RWPE1 (cell line): Measurements from ENCODE around the gene RUNX1.

Experiments used
- CTCF ChIA-PET: fragments of 350-600 bp; sonication (Branson Sonifier 250); formaldehyde crosslinking; extraction: SDS; loops from one replicate; lab custom pipeline; 2021; lab: Yijun Ruan, JAX
- POLR2A ChIA-PET: fragments of 400-600 bp; formaldehyde crosslinking; extraction: SDS; loops from one replicate; lab custom pipeline; 2020; ENCODE audit warnings: antibody characterized with exemption; ENCODE audit not compliant: low non-redundant PET; lab: Yijun Ruan, JAX
- DNase-seq: peaks from one replicate; pipeline ENCODE4 v3.0.0; 2012; ENCODE audit warnings: low spot score
- H3K27ac ChIP-seq: fragments of 450-650 bp; 2 replicates; pipeline ENCODE4 v1.5.1; 2017
- TF ChIP-seq, protein P1 (sequence below): fragments of 450-650 bp; conservative IDR thresholded peaks from 2 replicates; pipeline ENCODE4 v1.5.1; 2017; ENCODE audit warnings: low read depth, mild to moderate bottlenecking

Gene RUNX1

GRCh38 chr21:35027563-35028450, 21.3 kb downstream of the RUNX1 start:
- DNase-seq: no peak
- TF ChIP-seq, protein P1, sequence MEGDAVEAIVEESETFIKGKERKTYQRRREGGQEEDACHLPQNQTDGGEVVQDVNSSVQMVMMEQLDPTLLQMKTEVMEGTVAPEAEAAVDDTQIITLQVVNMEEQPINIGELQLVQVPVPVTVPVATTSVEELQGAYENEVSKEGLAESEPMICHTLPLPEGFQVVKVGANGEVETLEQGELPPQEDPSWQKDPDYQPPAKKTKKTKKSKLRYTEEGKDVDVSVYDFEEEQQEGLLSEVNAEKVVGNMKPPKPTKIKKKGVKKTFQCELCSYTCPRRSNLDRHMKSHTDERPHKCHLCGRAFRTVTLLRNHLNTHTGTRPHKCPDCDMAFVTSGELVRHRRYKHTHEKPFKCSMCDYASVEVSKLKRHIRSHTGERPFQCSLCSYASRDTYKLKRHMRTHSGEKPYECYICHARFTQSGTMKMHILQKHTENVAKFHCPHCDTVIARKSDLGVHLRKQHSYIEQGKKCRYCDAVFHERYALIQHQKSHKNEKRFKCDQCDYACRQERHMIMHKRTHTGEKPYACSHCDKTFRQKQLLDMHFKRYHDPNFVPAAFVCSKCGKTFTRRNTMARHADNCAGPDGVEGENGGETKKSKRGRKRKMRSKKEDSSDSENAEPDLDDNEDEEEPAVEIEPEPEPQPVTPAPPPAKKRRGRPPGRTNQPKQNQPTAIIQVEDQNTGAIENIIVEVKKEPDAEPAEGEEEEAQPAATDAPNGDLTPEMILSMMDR: no peak
- no peak overlapping the region for H3K27ac ChIP-seq
- ChIA-PET CTCF (no interaction called here), POLR2A (no interaction called here)

DNA sequence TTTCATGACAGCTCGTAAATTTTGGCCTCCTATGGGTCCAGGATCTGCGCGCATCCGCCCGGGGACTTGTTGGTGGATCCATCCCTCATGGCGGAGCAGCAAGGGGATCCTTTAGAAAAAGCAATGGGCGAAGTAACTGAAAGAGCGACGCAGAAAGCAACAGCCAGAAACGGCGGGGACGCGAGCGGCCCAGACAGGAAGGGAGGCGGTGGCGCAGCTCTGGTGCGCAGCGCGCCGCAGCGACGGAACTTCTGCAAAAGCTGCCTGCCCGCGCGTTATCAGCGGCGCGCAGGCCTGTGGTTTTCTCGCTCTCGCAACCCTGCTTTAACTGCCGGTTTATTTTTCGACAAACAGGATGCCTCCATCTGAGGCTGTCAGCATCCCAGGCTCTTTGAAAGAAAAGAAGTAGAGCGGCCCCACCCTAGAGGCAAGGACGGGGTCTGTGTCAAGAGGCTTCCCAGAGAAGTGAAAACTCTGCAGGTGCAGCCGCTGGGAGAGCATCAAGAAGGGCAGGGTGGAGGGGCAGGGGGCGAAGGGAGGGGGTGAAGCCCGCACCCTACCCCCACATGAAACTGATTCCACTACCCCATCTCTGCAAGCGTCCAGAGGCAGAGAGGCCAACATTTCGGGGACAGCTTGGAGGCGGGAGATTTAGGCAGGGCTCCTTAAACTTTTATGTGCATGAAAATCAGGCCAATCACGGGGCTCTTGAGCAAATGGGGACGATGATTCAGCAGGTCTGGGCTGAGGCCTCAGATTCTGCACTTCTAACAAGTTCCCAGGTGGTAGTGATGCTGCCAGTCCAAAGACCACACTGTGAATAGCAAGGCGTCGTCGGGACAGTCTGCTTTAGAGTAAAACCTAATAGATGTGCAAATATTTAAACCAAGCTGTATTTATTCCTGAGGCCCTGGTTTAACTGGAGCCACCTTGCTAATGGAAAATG, 22.2 kb downstream of the RUNX1 start:
- CTCF ChIA-PET: no interaction called here

DNA sequence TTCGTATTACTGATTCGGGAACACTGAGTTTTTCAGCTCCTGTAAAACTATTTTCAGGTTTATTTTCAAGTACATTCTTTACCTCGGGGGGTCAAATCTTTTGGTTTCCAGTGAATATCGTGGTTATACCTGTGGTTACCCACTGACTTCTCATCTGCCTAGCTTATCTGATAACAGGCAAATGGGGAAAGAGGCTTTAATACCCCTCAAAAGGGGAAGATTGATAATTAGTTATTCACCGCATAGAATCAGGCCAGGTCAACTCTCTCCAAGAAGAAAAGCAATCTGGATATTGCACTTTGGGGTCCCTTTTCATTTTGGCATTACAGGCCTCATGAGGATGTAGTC, 23.0 kb downstream of the RUNX1 start:
- CTCF ChIA-PET: no interaction called here
- POLR2A ChIA-PET: no interaction called here
- H3K27ac ChIP-seq: no peak overlapping the region
- TF ChIP-seq, protein P1: no peak
- DNase-seq: no peak

More for the DNA sequence above, 22.2 kb downstream of the RUNX1 start:
- POLR2A ChIA-PET: no interaction called here
- no peak for DNase-seq
- H3K27ac ChIP-seq: no peak overlapping the region
- TF ChIP-seq, protein P1: no peak

- TF ChIP-seq, protein P1: no peak
- ChIA-PET CTCF (no interaction called here), POLR2A (no interaction called here)
- H3K27ac ChIP-seq: no peak overlapping the region
- DNase-seq: no peak
Measured at GRCh38 chr21:35025206-35026152, 23.6 kb downstream of the RUNX1 start.

GRCh38 chr21:35024513-35024912, 24.6 kb downstream of the RUNX1 start:
- TF ChIP-seq, protein P1: no peak
- no peak for DNase-seq
- ChIA-PET CTCF (no interaction called here), POLR2A (no interaction called here)
- H3K27ac ChIP-seq: no peak overlapping the region

GRCh38 chr21:35024071-35024420, 25.1 kb downstream of the RUNX1 start:
- H3K27ac ChIP-seq: no peak overlapping the region
- CTCF ChIA-PET: interaction anchor here (0.6 kb wide), 1 partner anchor 19 kb away, joined by 4 read pairs; no protein-coding TSS in a partner anchor
- DNase-seq: no peak
- TF ChIP-seq, protein P1: no peak
- POLR2A ChIA-PET: no interaction called here
